Measurements from ENCODE around the gene CCDC88C.
"Not testable (repeated sequence)": the region's sequence is repeated elsewhere in the genome, so short reads cannot be mapped to it uniquely, and the experiment has no call there.

The CCDC88C gene

GRCh38 chr14:91417120-91417982 lies at the start of gene CCDC88C:
Gene CCDC88C (minus strand): TSS chr14:91417820. CDS start chr14:91417690, 130 bp downstream.
- DNase-seq (ENCODE audit: low read depth): peak; percentile 15

GRCh38 chr14:91466192-91466591 lies 48.6 kb upstream of the CCDC88C start:
- no peak for DNase-seq (ENCODE audit: low read depth)

- DNase-seq (ENCODE audit: low read depth): no peak
Measured at GRCh38 chr14:91464615-91465205, 47.1 kb upstream of the CCDC88C start.

- no peak for DNase-seq (ENCODE audit: low read depth)
Measured at GRCh38 chr14:91458612-91459011, 41.0 kb upstream of the CCDC88C start.

GRCh38 chr14:91456283-91456682 lies 38.7 kb upstream of the CCDC88C start:
- no peak for DNase-seq (ENCODE audit: low read depth)

- no peak for DNase-seq (ENCODE audit: low read depth)
Measured at GRCh38 chr14:91454580-91454979, 37.0 kb upstream of the CCDC88C start.

- DNase-seq (ENCODE audit: low read depth): no peak
Measured at GRCh38 chr14:91454155-91454554, 36.5 kb upstream of the CCDC88C start.

GRCh38 chr14:91453744-91454143 lies 36.1 kb upstream of the CCDC88C start:
- DNase-seq (ENCODE audit: low read depth): no peak

- DNase-seq (ENCODE audit: low read depth): no peak
Measured at GRCh38 chr14:91444335-91445020, 26.9 kb upstream of the CCDC88C start.

- DNase-seq (ENCODE audit: low read depth): no peak
Measured at GRCh38 chr14:91439345-91439744, 21.7 kb upstream of the CCDC88C start.

- no peak for DNase-seq (ENCODE audit: low read depth)
Measured at GRCh38 chr14:91438845-91439244, 21.2 kb upstream of the CCDC88C start.

GRCh38 chr14:91436266-91436665 lies 18.6 kb upstream of the CCDC88C start:
- not testable (repeated sequence) for DNase-seq (ENCODE audit: low read depth)

GRCh38 chr14:91429385-91429784 lies 11.8 kb upstream of the CCDC88C start:
- DNase-seq (ENCODE audit: low read depth): no peak

GRCh38 chr14:91428931-91429330 lies 11.3 kb upstream of the CCDC88C start:
- DNase-seq (ENCODE audit: low read depth): not testable (repeated sequence)

- not testable (repeated sequence) for DNase-seq (ENCODE audit: low read depth)
Measured at GRCh38 chr14:91425531-91425944, 7.9 kb upstream of the CCDC88C start.

- DNase-seq (ENCODE audit: low read depth): no peak
Measured at GRCh38 chr14:91424813-91425530, 7.4 kb upstream of the CCDC88C start.

GRCh38 chr14:91420686-91421085 lies 3.1 kb upstream of the CCDC88C start:
- DNase-seq (ENCODE audit: low read depth): no peak

- no peak for DNase-seq (ENCODE audit: low read depth)
Measured at GRCh38 chr14:91419451-91419850, 1.8 kb upstream of the CCDC88C start.

- no peak for DNase-seq (ENCODE audit: low read depth)
Measured at GRCh38 chr14:91419044-91419397, 1.4 kb upstream of the CCDC88C start.

GRCh38 chr14:91418387-91419043 lies 895 bp upstream of the CCDC88C start:
- peak; percentile 41 for DNase-seq (ENCODE audit: low read depth)

- DNase-seq (ENCODE audit: low read depth): peak; percentile 9
Measured at GRCh38 chr14:91417983-91418386, 365 bp upstream of the CCDC88C start.

- DNase-seq (ENCODE audit: low read depth): no peak
Measured at GRCh38 chr14:91416744-91417119, 888 bp downstream of the CCDC88C start.
